A549 (cell line): Measurements from ENCODE around the gene PLA2G2D.

ENCODE experiments used
- EP300 ChIP-seq, 2 experiments: fragments of >200 bp; sonication (Bioruptor Twin); formaldehyde crosslinking; IDR thresholded peaks; 2 replicates in 1 of 2; 3 replicates in 1 of 2; pipeline ENCODE4 v1.6.1; 2016 to 2017
- JUN ChIP-seq, 2 experiments: fragments of >200 bp; sonication (Bioruptor Twin); formaldehyde crosslinking; IDR thresholded peaks; 2 replicates in 1 of 2; 3 replicates in 1 of 2; pipeline ENCODE4 v1.6.1; 2016 to 2017
- KDM5A ChIP-seq: fragments of 200-600 bp; sonication (generic); IDR thresholded peaks from 2 replicates; pipeline ENCODE4 v1.6.1; 2016; ENCODE audit warnings: antibody characterized with exemption, mild to moderate bottlenecking
- POLR2A ChIP-seq: IDR thresholded peaks from 2 replicates; pipeline ENCODE4 v1.6.1; 2012; ENCODE audit warnings: mild to moderate bottlenecking, low read length
- TP53 ChIP-seq: fragments of 250-450 bp; sonication (Bioruptor Pico); IDR thresholded peaks from 2 replicates; pipeline ENCODE4 v1.5.0; 2021; ENCODE audit warnings: mild to moderate bottlenecking, moderate library complexity
- TF ChIP-seq, protein P1 (sequence below): fragments of >200 bp; sonication (Bioruptor Twin); formaldehyde crosslinking; IDR thresholded peaks from 3 replicates; pipeline ENCODE4 v1.5.1; 2016
- TF ChIP-seq, protein P2 (sequence below): fragments of 450-650 bp; IDR thresholded peaks from 2 replicates; pipeline ENCODE4 v1.6.1; 2014; ENCODE audit warnings: antibody characterized with exemption

DNA sequence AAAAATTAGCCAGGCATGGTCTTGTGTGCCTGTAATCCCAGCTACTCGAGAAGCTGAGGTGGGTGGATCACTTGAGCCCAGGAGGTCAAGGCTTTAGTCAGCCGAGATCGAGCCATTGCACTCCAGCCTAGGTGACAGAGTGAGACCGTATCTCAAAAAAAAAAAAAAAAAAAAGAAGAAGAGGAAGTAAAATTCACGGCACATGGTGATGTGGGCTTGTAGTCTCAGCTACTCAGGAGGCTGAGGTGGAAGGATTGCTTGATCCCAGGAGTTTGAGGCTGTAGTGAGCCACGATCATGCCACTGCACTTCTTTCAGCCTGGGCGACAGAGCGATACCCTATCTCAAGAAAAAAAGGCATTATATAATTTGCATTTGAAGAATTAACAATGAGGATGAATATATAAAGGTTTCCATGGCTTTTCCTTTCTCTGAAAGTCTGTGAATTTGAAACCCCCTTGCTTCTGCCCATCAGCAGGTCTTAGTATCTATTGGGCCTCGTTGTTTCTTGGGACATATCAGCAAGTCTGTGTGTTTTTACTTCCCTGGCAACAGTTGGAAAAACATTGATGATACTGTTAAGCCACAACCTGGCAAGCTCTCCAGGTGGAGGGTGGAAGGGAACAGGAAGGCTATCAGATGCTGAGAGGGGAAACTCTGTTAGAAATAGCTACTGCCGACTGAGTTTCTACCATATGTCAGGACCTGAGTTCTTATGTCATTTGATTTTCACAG is 4.6 kb upstream of the PLA2G2D start:
- TF ChIP-seq EP300 (IDR thresholded peaks at IDR 0.05) (no peak), POLR2A (no peak), TP53 (CRISPR knock-in tag) (no peak), JUN (IDR thresholded peaks at IDR 0.05) (no peak), KDM5A (no peak)
- TF ChIP-seq, protein P1, sequence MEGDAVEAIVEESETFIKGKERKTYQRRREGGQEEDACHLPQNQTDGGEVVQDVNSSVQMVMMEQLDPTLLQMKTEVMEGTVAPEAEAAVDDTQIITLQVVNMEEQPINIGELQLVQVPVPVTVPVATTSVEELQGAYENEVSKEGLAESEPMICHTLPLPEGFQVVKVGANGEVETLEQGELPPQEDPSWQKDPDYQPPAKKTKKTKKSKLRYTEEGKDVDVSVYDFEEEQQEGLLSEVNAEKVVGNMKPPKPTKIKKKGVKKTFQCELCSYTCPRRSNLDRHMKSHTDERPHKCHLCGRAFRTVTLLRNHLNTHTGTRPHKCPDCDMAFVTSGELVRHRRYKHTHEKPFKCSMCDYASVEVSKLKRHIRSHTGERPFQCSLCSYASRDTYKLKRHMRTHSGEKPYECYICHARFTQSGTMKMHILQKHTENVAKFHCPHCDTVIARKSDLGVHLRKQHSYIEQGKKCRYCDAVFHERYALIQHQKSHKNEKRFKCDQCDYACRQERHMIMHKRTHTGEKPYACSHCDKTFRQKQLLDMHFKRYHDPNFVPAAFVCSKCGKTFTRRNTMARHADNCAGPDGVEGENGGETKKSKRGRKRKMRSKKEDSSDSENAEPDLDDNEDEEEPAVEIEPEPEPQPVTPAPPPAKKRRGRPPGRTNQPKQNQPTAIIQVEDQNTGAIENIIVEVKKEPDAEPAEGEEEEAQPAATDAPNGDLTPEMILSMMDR = no peak
- TF ChIP-seq, protein P2, sequence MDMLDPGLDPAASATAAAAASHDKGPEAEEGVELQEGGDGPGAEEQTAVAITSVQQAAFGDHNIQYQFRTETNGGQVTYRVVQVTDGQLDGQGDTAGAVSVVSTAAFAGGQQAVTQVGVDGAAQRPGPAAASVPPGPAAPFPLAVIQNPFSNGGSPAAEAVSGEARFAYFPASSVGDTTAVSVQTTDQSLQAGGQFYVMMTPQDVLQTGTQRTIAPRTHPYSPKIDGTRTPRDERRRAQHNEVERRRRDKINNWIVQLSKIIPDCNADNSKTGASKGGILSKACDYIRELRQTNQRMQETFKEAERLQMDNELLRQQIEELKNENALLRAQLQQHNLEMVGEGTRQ = no peak
